ENCODE data around the gene SLC5A2. TPM values are rescaled to one million over a fixed set of nuclear protein-coding genes. Genes with fewer than 3 reads are reported as not detected.

Gene SLC5A2
- total RNA-seq, 1 experiment from 2014 or later, result 0.13 TPM

- no peaks in the 10 kb centered on the region for H3K9me2 ChIP-seq (ENCODE audit: insufficient read depth)
- H3K4me1 ChIP-seq (replicated peaks; ENCODE audit: insufficient read depth), result peaks cover 24% of the 10 kb centered on the region
- no peaks in the 10 kb centered on the region for H4K20me1 ChIP-seq (ENCODE audit: insufficient read depth)
- no peak for DNase-seq
- H3K27ac ChIP-seq, result no peak overlapping the region
- intact Hi-C loops (cut with micrococcal nuclease; ENCODE audit: unreplicated experiment), result loop anchor here (5.0 kb wide), 2 partner anchors 236 to 391 kb away; a partner anchor contains a TSS
- BruUV-seq (replicated peaks), result no TSS peak
- TF ChIP-seq EZH2 (IDR thresholded peaks at IDR 0.05; ENCODE audit: low read depth), result no peak
- TF ChIP-seq, protein P1, sequence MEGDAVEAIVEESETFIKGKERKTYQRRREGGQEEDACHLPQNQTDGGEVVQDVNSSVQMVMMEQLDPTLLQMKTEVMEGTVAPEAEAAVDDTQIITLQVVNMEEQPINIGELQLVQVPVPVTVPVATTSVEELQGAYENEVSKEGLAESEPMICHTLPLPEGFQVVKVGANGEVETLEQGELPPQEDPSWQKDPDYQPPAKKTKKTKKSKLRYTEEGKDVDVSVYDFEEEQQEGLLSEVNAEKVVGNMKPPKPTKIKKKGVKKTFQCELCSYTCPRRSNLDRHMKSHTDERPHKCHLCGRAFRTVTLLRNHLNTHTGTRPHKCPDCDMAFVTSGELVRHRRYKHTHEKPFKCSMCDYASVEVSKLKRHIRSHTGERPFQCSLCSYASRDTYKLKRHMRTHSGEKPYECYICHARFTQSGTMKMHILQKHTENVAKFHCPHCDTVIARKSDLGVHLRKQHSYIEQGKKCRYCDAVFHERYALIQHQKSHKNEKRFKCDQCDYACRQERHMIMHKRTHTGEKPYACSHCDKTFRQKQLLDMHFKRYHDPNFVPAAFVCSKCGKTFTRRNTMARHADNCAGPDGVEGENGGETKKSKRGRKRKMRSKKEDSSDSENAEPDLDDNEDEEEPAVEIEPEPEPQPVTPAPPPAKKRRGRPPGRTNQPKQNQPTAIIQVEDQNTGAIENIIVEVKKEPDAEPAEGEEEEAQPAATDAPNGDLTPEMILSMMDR (conservative IDR thresholded peaks at IDR 0.05), result no peak
- H3K9me3 ChIP-seq (ENCODE audit: insufficient read depth, low read depth), result no peaks in the 10 kb centered on the region
- H3K79me2 ChIP-seq (ENCODE audit: low read depth), result no peaks in the 10 kb centered on the region
- ChIA-PET CTCF (no interaction called here), POLR2A (ENCODE audit: unreplicated experiment) (interaction anchor here (0.6 to 1.3 kb wide), 2 partner anchors 10 to 16 kb away, joined by 6 to 9 read pairs; no protein-coding TSS in a partner anchor)
- H3K27me3 ChIP-seq (ENCODE audit: insufficient read depth, low read depth), result no peaks in the 10 kb centered on the region
- H2AFZ ChIP-seq, result peak overlapping the region; percentile 95
- peak overlapping the region; percentile 87; the same call in 1 of the 2 replicates for H3K4me3 ChIP-seq
- H3F3A ChIP-seq (ENCODE audit: insufficient read depth, low read depth), result peaks cover 37% of the 10 kb centered on the region
- peak overlapping the region; percentile 75 for H3K4me2 ChIP-seq
- no peaks in the 10 kb centered on the region for H3K36me3 ChIP-seq (ENCODE audit: low read depth)
Measured at GRCh38 chr16:31475946-31476302, 7.0 kb upstream of the SLC5A2 start.

DNA sequence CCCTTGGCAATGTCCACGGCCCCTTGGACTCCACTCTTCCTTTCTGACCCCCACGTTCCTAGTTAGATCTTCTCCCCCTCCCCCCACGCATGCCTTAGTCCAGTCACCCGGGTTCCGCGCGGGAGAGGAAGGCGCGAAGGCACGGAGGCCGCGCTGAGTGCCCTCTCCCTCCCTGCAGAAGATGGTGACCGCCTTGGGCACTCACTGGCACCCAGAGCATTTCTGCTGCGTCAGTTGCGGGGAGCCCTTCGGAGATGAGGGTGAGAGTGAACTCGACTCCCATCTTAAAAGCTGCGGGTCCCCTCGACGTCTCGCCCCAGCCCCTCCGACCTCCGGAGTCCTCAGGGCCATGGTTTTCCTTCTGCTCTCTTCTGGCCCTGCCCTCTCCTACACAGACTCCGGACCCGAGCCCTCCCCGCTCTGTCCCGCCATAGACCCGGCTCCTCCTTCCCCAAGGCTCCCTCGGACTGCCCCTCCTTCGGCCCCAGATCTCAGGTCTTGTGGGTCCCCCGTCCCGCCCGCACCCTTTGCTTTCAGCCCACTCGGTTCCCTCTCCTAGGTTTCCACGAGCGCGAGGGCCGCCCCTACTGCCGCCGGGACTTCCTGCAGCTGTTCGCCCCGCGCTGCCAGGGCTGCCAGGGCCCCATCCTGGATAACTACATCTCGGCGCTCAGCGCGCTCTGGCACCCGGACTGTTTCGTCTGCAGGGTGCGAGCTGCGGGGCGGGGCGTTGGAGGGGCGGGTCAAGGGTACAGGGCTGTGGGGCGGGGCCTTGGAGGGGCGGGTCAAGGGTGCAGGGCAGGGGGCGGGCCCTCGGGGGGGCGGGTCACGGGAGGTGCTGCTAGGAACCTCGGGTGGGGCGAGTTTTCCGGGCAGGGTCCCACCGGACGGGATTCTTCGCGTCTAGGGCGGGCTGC, 6.4 kb upstream of the SLC5A2 start:
- ChIA-PET POLR2A (ENCODE audit: unreplicated experiment) (interaction anchor here (0.5 to 1.3 kb wide), 5 partner anchors 17 to 479 kb away, joined by 3 to 9 read pairs (median 4); no protein-coding TSS in a partner anchor), CTCF (interaction anchor here (0.5 to 2.2 kb wide), 4 partner anchors 16 to 236 kb away, joined by 3 to 7 read pairs (median 4); a partner anchor contains a TSS)
- H4K20me1 ChIP-seq (ENCODE audit: insufficient read depth), result no peaks in the 10 kb centered on the region
- peak overlapping the region; percentile 75 for H3K4me2 ChIP-seq
- H3K9me2 ChIP-seq (ENCODE audit: insufficient read depth), result no peaks in the 10 kb centered on the region
- TF ChIP-seq, protein P1 (conservative IDR thresholded peaks at IDR 0.05), result no peak
- TF ChIP-seq EZH2 (IDR thresholded peaks at IDR 0.05; ENCODE audit: low read depth), result no peak
- H3K9me3 ChIP-seq (ENCODE audit: insufficient read depth, low read depth), result no peaks in the 10 kb centered on the region
- BruUV-seq (replicated peaks), result no TSS peak
- no peaks in the 10 kb centered on the region for H3K36me3 ChIP-seq (ENCODE audit: low read depth)
- H3K27ac ChIP-seq, result peak overlapping the region; percentile 50
- H3K4me3 ChIP-seq, result peak overlapping the region; percentile 87
- H3K27me3 ChIP-seq (ENCODE audit: insufficient read depth, low read depth), result no peaks in the 10 kb centered on the region
- no peaks in the 10 kb centered on the region for H3K79me2 ChIP-seq (ENCODE audit: low read depth)
- H3F3A ChIP-seq (ENCODE audit: insufficient read depth, low read depth), result peaks cover 31% of the 10 kb centered on the region
- intact Hi-C loops (cut with micrococcal nuclease; ENCODE audit: unreplicated experiment), result loop anchor here (1.0 to 5.0 kb wide), 4 partner anchors 17 to 391 kb away; partner anchors contain the start of genes ARMC5 and RUSF1
- peak; percentile 62 to 90 for DNase-seq
- H2AFZ ChIP-seq, result peak overlapping the region; percentile 95
- H3K4me1 ChIP-seq (replicated peaks; ENCODE audit: insufficient read depth), result peaks cover 21% of the 10 kb centered on the region

Measured in PC-9 (cell line).